ENCODE data around the gene HSD17B12. TPM values are rescaled to one million over a fixed set of nuclear protein-coding genes. Genes with fewer than 3 reads are reported as not detected.

Gene HSD17B12
- total and polyA plus RNA-seq, 2 of the 8 experiments (the other 6 are each of a cell fraction or from before 2014, with no cell fraction given) = 46.0 to 121 TPM

GRCh38 chr11:43686207-43686606, 5.7 kb downstream of the HSD17B12 start (continued):
- TF ChIP-seq RFX5 (IDR thresholded peaks at IDR 0.05; ENCODE audit: borderline replicate concordance, low read depth, low read length) (no peak), SP4 (IDR thresholded peaks at IDR 0.05; ENCODE audit: low read length) (no peak), POLR2A (IDR thresholded peaks at IDR 0.05; ENCODE audit: control extremely low read depth in 1 of 2, low read depth in 2 of 2, low read length in 2 of 2) (no peak), CHD2 (IDR thresholded peaks at IDR 0.05; ENCODE audit: low read length) (no peak), BACH1 (IDR thresholded peaks at IDR 0.05; ENCODE audit: low read length) (no peak), GTF2F1 (IDR thresholded peaks at IDR 0.05; ENCODE audit: borderline replicate concordance, low read depth, low read length) (no peak)
- TF ChIP-seq, protein P1, sequence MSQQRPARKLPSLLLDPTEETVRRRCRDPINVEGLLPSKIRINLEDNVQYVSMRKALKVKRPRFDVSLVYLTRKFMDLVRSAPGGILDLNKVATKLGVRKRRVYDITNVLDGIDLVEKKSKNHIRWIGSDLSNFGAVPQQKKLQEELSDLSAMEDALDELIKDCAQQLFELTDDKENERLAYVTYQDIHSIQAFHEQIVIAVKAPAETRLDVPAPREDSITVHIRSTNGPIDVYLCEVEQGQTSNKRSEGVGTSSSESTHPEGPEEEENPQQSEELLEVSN (IDR thresholded peaks at IDR 0.05) = no peak
- TF ChIP-seq, protein P2, sequence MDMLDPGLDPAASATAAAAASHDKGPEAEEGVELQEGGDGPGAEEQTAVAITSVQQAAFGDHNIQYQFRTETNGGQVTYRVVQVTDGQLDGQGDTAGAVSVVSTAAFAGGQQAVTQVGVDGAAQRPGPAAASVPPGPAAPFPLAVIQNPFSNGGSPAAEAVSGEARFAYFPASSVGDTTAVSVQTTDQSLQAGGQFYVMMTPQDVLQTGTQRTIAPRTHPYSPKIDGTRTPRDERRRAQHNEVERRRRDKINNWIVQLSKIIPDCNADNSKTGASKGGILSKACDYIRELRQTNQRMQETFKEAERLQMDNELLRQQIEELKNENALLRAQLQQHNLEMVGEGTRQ (IDR thresholded peaks at IDR 0.05; ENCODE audit: low read length) = no peak

Measured in H1 (cell line).